K562 (cell line): ENCODE data around the gene SMIM15.

Source experiments
- DPF2 ChIP-seq: fragments of 450-650 bp; IDR thresholded peaks from 2 replicates; pipeline ENCODE4 v1.6.1; 2016
- MAZ ChIP-seq, 2 experiments: fragments of 450-650 bp in 1 of 2; sonication (generic) in 1 of 2; formaldehyde crosslinking; IDR thresholded peaks in 1 of 2; conservative IDR thresholded peaks in 1 of 2; 2 replicates each; pipeline versions ENCODE4 v1.4.0 to v1.5.0; 2020; ENCODE audit warnings: mild to moderate bottlenecking in 1 of 2, missing genetic modification reagents in 1 of 2
- PHB ChIP-seq: fragments of 250-450 bp; sonication (Bioruptor Pico); IDR thresholded peaks from 2 replicates; pipeline ENCODE4 v1.5.0; 2021
- TAF1 ChIP-seq: IDR thresholded peaks from 2 replicates; pipeline ENCODE4 v1.6.1; 2011; ENCODE audit warnings: mild to moderate bottlenecking, low read length, moderate library complexity; ENCODE audit not compliant: insufficient read depth, control insufficient read depth, severe bottlenecking; ENCODE audit errors: extremely low read depth
- ZKSCAN1 ChIP-seq: fragments of 150-350 bp; IDR thresholded peaks from 2 replicates; pipeline ENCODE4 v1.6.1; 2016; ENCODE audit warnings: low read depth, low read length
- ZNF197 ChIP-seq: fragments of 200-800 bp; sonication (Bioruptor generic); IDR thresholded peaks from 2 replicates; pipeline ENCODE4 v1.6.1; 2016; ENCODE audit warnings: low read depth, missing genetic modification characterization, missing compliant biosample characterization

DNA sequence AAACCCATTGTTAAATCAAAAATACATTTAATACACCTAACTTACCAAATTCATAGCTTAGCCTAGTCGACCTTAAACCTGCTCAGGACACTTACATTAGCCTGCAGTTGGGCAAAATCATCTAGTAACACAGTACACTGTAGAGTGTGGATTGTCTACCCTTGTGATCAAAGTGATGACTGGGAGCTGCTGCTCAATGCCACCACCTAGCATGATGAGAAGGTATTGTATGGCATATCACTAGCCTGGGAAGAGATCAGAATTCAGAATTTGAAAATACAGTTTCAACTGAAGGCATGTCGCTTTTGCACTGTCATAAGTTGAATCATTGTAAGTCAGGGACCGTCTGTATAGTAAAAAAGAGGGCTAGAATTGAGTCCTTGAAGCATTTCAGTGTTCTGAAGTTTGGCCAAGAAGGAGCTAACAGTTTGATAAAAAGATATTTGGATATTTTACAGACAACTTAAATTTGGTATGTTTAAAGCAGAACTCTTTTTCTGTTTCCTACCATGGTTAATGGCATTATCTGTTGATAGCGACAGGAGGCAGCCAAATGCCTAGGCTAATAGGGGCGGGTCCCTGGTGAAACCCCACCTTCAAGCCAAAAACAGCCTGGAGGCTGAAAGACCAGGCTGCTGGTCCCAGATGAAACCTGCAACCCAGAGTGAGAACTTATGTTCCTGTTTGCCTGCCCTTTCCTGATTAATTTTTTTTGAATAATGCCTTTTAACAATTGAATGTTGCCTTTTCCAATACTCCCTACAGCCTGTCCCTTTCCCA is 23.0 kb downstream of the SMIM15 start:
- TF ChIP-seq MAZ (CRISPR knock-in tag; conservative IDR thresholded peaks at IDR 0.05 in 1 of 2, IDR thresholded peaks at IDR 0.05 in 1 of 2) (no peak), ZNF197 (CRISPR knock-in tag) (no peak), ZKSCAN1 (no peak), DPF2 (no peak), TAF1 (no peak), PHB (no peak)
